CD14-positive monocyte (primary cell): ENCODE data around the gene AP1S1. TPM values are rescaled to one million over a fixed set of nuclear protein-coding genes. Genes with fewer than 3 reads are reported as not detected.

Source experiments
- DNase-seq, 3 donors: peaks; one replicate each; pipeline ENCODE4 v3.0.0-alpha.2; 2011 to 2022
- H2AFZ ChIP-seq: 2 replicates; pipeline ENCODE4 v1.6.0; 2012; ENCODE audit warnings: mild to moderate bottlenecking, low read depth, low read length, inconsistent platforms; ENCODE audit not compliant: insufficient read depth, poor library complexity, severe bottlenecking
- H3K27ac ChIP-seq, 2 donors: 1 replicate in 1 of 2; 2 replicates in 1 of 2; pipeline ENCODE4 v1.5.1; 2012 to 2013; ENCODE audit warnings: low read length in 2 of 2, control low read depth in 1 of 2, inconsistent platforms in 1 of 2, low read depth in 1 of 2, mild to moderate bottlenecking in 1 of 2
- H3K27me3 ChIP-seq, 2 donors: one replicate each; pipeline versions ENCODE4 v1.6.0 to v1.6.1; 2011 to 2013; ENCODE audit warnings: low read length in 2 of 2; ENCODE audit not compliant: control insufficient read depth in 2 of 2, insufficient read depth in 2 of 2
- H3K36me3 ChIP-seq, 2 donors: replicated peaks in 1 of 2; 1 replicate in 1 of 2; 2 replicates in 1 of 2; pipeline versions ENCODE4 v1.5.1 to v1.6.1; 2012 to 2013; ENCODE audit warnings: low read length in 2 of 2, control low read depth in 1 of 2, inconsistent platforms in 1 of 2, mild to moderate bottlenecking in 1 of 2; ENCODE audit not compliant: insufficient read depth in 2 of 2, control insufficient read depth in 1 of 2
- H3K4me1 ChIP-seq, 2 donors: 1 replicate in 1 of 2; 2 replicates in 1 of 2; pipeline versions ENCODE4 v1.5.1 to v1.6.1; 2012 to 2013; ENCODE audit warnings: low read length in 2 of 2, control low read depth in 1 of 2, inconsistent platforms in 1 of 2, mild to moderate bottlenecking in 1 of 2, moderate library complexity in 1 of 2; ENCODE audit not compliant: insufficient read depth in 2 of 2, control insufficient read depth in 1 of 2
- H3K4me2 ChIP-seq: replicated peaks from 2 replicates; pipeline ENCODE3; 2012; ENCODE audit warnings: low read length, moderate library complexity, mild to moderate bottlenecking; ENCODE audit not compliant: poor library complexity, severe bottlenecking; ENCODE audit errors: extremely low read depth
- H3K4me3 ChIP-seq, 3 experiments: fragments of 200-600 bp in 1 of 3; sonication (generic) in 1 of 3; replicated peaks in 1 of 3; 1 replicate in 2 of 3; 2 replicates in 1 of 3; pipeline ENCODE4 v1.5.1; 2011 to 2013; ENCODE audit warnings: low read length in 3 of 3, mild to moderate bottlenecking in 3 of 3, control low read depth in 2 of 3, low read depth in 2 of 3, inconsistent platforms in 1 of 3, moderate library complexity in 1 of 3
- H3K79me2 ChIP-seq: 2 replicates; pipeline ENCODE4 v1.6.0; 2012; ENCODE audit warnings: mild to moderate bottlenecking, control low read depth, inconsistent platforms, low read length, moderate library complexity; ENCODE audit not compliant: insufficient read depth
- H3K9ac ChIP-seq: 2 replicates; pipeline ENCODE4 v1.6.0; 2017; ENCODE audit warnings: low read length, mild to moderate bottlenecking; ENCODE audit not compliant: insufficient read depth, poor library complexity, severe bottlenecking
- H3K9me3 ChIP-seq, 2 donors: replicated peaks in 1 of 2; 1 replicate in 1 of 2; 2 replicates in 1 of 2; pipeline versions ENCODE4 v1.5.1 to v1.6.1; 2012 to 2013; ENCODE audit warnings: low read length in 2 of 2, control low read depth in 1 of 2; ENCODE audit not compliant: control insufficient read depth in 1 of 2, insufficient read depth in 1 of 2
- H4K20me1 ChIP-seq: 2 replicates; pipeline ENCODE4 v1.6.0; 2012; ENCODE audit warnings: mild to moderate bottlenecking, low read length, control low read depth, moderate library complexity; ENCODE audit not compliant: insufficient read depth
- H3K27ac Mint-ChIP-seq, 7 donors: one replicate each; pipeline ENCODE4 v1.8.0; 2020; ENCODE audit warnings: mild to moderate bottlenecking in 7 of 7, mixed read lengths in 7 of 7, moderate library complexity in 6 of 7, inconsistent platforms in 2 of 7
- H3K27me3 Mint-ChIP-seq, 3 donors: one replicate each; pipeline ENCODE4 v1.8.0; 2021 to 2022; ENCODE audit warnings: low read depth in 3 of 3, mild to moderate bottlenecking in 3 of 3, mixed read lengths in 3 of 3, moderate library complexity in 3 of 3, inconsistent platforms in 1 of 3
- H3K36me3 Mint-ChIP-seq, 2 donors: one replicate each; pipeline ENCODE4 v1.8.0; 2020; ENCODE audit warnings: mixed read lengths in 2 of 2, inconsistent platforms in 1 of 2, mild to moderate bottlenecking in 1 of 2
- H3K4me1 Mint-ChIP-seq: one replicate; pipeline ENCODE4 v1.8.0; 2020; ENCODE audit warnings: mild to moderate bottlenecking, mixed read lengths
- H3K4me3 Mint-ChIP-seq, 2 donors: one replicate each; pipeline ENCODE4 v1.8.0; 2020; ENCODE audit warnings: mild to moderate bottlenecking in 2 of 2, mixed read lengths in 2 of 2, moderate library complexity in 1 of 2
- H3K9me3 Mint-ChIP-seq, 7 donors: one replicate each; pipeline ENCODE4 v1.8.0; 2020 to 2022; ENCODE audit warnings: mixed read lengths in 7 of 7, mild to moderate bottlenecking in 6 of 7, moderate library complexity in 6 of 7, inconsistent platforms in 2 of 7
- WGBS: methylation state at CpG from one replicate; pipeline ENCODE4 v1.1.5; 2013; ENCODE audit warnings: missing lambda C conversion rate; ENCODE audit not compliant: insufficient coverage; 5-methylcytosine and 5-hydroxymethylcytosine counted together
- intact Hi-C, 2 donors: fragments of 100-400 bp; cut with micrococcal nuclease; formaldehyde crosslinking; loops; one replicate each; pipeline versions ENCODE4 v1.15.0 to v1.15.1; 2023
- polyA plus RNA-seq, 3 donors: library from polyadenylated mRNA; depleted of rRNA in 1 of 3; unstranded in 2 of 3; stranded (reverse) in 1 of 3; fragments of 300-500 nt in 2 of 3; fragments of >200 nt in 1 of 3; fragmentation: Illumina TruSeq in 2 of 3; gene quantifications; 1 replicate in 2 of 3; 2 replicates in 1 of 3; pipeline ENCODE4 v1.2.3, GENCODE V29; 2012 to 2021
- TF ChIP-seq, protein P1 (sequence below): fragments of 200-600 bp; IDR thresholded peaks from one replicate; pipeline ENCODE4 v1.8.0; 2022; ENCODE audit warnings: antibody characterized with exemption, mild to moderate bottlenecking

The AP1S1 gene
- polyA plus RNA-seq, 3 donors, result 10.1 to 21.3 (median 10.9) TPM

DNA sequence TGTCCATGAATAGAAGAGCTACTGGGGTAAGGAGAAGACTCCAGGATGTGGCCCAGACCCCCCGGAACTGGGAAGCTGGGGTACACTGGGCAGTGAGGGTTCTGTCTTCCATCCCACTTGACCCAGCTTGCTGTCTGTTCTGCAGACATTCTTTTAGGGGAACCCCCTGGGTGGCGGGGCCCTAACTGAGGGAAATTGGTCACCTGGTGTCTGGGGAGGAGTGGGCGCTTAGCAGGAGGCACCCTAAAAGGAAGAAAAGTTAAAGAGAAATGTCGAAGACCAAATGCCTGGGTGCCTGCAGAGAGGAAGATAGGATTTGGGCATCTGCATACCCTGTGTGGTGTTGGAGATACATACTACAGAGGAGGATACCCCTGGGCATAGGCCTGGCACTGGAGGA is 1.0 kb downstream of the AP1S1 start:
- peaks cover 13% of the 10 kb centered on the region for H3K4me1 Mint-ChIP-seq
- Histone ChIP-seq H3K4me2 (peak overlapping the region; percentile 89), H3K9ac (no peak overlapping the region), H3K4me1 (peaks cover 13 to 20% of the 10 kb centered on the region in 2 donors), H3K79me2 (no peaks in the 10 kb centered on the region), H3K4me3 (peak overlapping the region in 1 of 3 experiments; percentile 84), H3K27me3 (no peaks in the 10 kb centered on the region), H3K27ac (no peak overlapping the region), H3K36me3 (peaks cover 7 to 16% of the 10 kb centered on the region in 2 donors), H2AFZ (peak overlapping the region; percentile 84), H4K20me1 (no peaks in the 10 kb centered on the region), H3K9me3 (no peaks in the 10 kb centered on the region)
- peaks cover 6 to 14% (median 13%) of the 10 kb centered on the region in 3 donors for H3K27me3 Mint-ChIP-seq
- H3K36me3 Mint-ChIP-seq, result peaks cover 26 to 35% of the 10 kb centered on the region in 2 donors
- peaks cover 0 to 5% (median 0%) of the 10 kb centered on the region in 7 donors for H3K9me3 Mint-ChIP-seq
- intact Hi-C loops, result no loop called here
- WGBS, result 50% methylated on average over 1 of the region's 4 CpGs
- TF ChIP-seq, protein P1, sequence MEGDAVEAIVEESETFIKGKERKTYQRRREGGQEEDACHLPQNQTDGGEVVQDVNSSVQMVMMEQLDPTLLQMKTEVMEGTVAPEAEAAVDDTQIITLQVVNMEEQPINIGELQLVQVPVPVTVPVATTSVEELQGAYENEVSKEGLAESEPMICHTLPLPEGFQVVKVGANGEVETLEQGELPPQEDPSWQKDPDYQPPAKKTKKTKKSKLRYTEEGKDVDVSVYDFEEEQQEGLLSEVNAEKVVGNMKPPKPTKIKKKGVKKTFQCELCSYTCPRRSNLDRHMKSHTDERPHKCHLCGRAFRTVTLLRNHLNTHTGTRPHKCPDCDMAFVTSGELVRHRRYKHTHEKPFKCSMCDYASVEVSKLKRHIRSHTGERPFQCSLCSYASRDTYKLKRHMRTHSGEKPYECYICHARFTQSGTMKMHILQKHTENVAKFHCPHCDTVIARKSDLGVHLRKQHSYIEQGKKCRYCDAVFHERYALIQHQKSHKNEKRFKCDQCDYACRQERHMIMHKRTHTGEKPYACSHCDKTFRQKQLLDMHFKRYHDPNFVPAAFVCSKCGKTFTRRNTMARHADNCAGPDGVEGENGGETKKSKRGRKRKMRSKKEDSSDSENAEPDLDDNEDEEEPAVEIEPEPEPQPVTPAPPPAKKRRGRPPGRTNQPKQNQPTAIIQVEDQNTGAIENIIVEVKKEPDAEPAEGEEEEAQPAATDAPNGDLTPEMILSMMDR, result no peak
- H3K27ac Mint-ChIP-seq, result peak overlapping the region in 1 of 7 donors; percentile 60
- peak overlapping the region; percentile 74 to 81 for H3K4me3 Mint-ChIP-seq
- no peak for DNase-seq

DNA sequence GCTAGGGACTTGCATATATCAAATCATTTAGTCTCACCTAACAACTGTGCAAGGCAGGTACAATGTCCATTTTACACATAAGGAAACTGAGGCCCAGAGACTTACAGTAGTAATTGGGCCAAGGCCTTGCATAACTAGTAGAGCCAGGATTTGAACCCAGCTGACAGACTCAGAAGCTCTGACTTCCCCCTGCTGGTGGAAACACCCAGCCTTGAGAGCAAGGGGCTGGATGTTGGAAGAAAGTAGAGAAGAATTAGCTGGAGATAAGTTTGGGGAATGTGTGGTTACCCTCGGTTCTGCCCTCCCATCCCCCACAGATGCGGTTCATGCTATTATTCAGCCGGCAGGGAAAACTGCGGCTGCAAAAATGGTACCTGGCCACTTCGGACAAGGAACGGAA is 2.0 kb downstream of the AP1S1 start:
- DNase-seq, result no peak
- peaks cover 8 to 13% (median 9%) of the 10 kb centered on the region in 3 donors for H3K27me3 Mint-ChIP-seq
- no peak overlapping the region for H3K4me3 Mint-ChIP-seq
- H3K4me2 ChIP-seq, result no peak overlapping the region
- H3K27ac ChIP-seq, result no peak overlapping the region
- H3K4me3 ChIP-seq, result no peak overlapping the region
- H4K20me1 ChIP-seq, result no peaks in the 10 kb centered on the region
- intact Hi-C loops, result no loop called here
- H3K9me3 ChIP-seq, result no peaks in the 10 kb centered on the region
- H3K27me3 ChIP-seq, result peaks cover 0 to 2% of the 10 kb centered on the region in 2 donors
- no peaks in the 10 kb centered on the region for H3K79me2 ChIP-seq
- peaks cover 9 to 17% of the 10 kb centered on the region in 2 donors for H3K36me3 ChIP-seq
- TF ChIP-seq, protein P1, result no peak
- peaks cover 30 to 38% of the 10 kb centered on the region in 2 donors for H3K36me3 Mint-ChIP-seq
- no peak overlapping the region for H3K27ac Mint-ChIP-seq
- peaks cover 0 to 5% (median 0%) of the 10 kb centered on the region in 7 donors for H3K9me3 Mint-ChIP-seq
- peaks cover 13 to 20% of the 10 kb centered on the region in 2 donors for H3K4me1 ChIP-seq
- H2AFZ ChIP-seq, result no peak overlapping the region
- WGBS, result no CpG with 5 or more reads among the region's 6 CpGs
- H3K4me1 Mint-ChIP-seq, result peaks cover 13% of the 10 kb centered on the region
- no peak overlapping the region for H3K9ac ChIP-seq
